CD14-positive monocyte (primary cell): ENCODE results near the gene TPRN. TPM values are rescaled to one million over a fixed set of nuclear protein-coding genes. Genes with fewer than 3 reads are reported as not detected.
A peak's percentile ranks its signal among the peaks of the same experiment; 100 is the strongest.

Experiments used
- DNase-seq, 3 donors: peaks; one replicate each; pipeline ENCODE4 v3.0.0-alpha.2; 2011 to 2022
- H2AFZ ChIP-seq: 2 replicates; pipeline ENCODE4 v1.6.0; 2012; ENCODE audit warnings: mild to moderate bottlenecking, low read depth, low read length, inconsistent platforms; ENCODE audit not compliant: insufficient read depth, poor library complexity, severe bottlenecking
- H3K27ac ChIP-seq, 2 donors: 1 replicate in 1 of 2; 2 replicates in 1 of 2; pipeline ENCODE4 v1.5.1; 2012 to 2013; ENCODE audit warnings: low read length in 2 of 2, control low read depth in 1 of 2, inconsistent platforms in 1 of 2, low read depth in 1 of 2, mild to moderate bottlenecking in 1 of 2
- H3K27me3 ChIP-seq, 2 donors: one replicate each; pipeline versions ENCODE4 v1.6.0 to v1.6.1; 2011 to 2013; ENCODE audit warnings: low read length in 2 of 2; ENCODE audit not compliant: control insufficient read depth in 2 of 2, insufficient read depth in 2 of 2
- H3K36me3 ChIP-seq, 2 donors: replicated peaks in 1 of 2; 1 replicate in 1 of 2; 2 replicates in 1 of 2; pipeline versions ENCODE4 v1.5.1 to v1.6.1; 2012 to 2013; ENCODE audit warnings: low read length in 2 of 2, control low read depth in 1 of 2, inconsistent platforms in 1 of 2, mild to moderate bottlenecking in 1 of 2; ENCODE audit not compliant: insufficient read depth in 2 of 2, control insufficient read depth in 1 of 2
- H3K4me1 ChIP-seq, 2 donors: 1 replicate in 1 of 2; 2 replicates in 1 of 2; pipeline versions ENCODE4 v1.5.1 to v1.6.1; 2012 to 2013; ENCODE audit warnings: low read length in 2 of 2, control low read depth in 1 of 2, inconsistent platforms in 1 of 2, mild to moderate bottlenecking in 1 of 2, moderate library complexity in 1 of 2; ENCODE audit not compliant: insufficient read depth in 2 of 2, control insufficient read depth in 1 of 2
- H3K4me2 ChIP-seq: replicated peaks from 2 replicates; pipeline ENCODE3; 2012; ENCODE audit warnings: low read length, moderate library complexity, mild to moderate bottlenecking; ENCODE audit not compliant: poor library complexity, severe bottlenecking; ENCODE audit errors: extremely low read depth
- H3K4me3 ChIP-seq, 3 experiments: fragments of 200-600 bp in 1 of 3; sonication (generic) in 1 of 3; replicated peaks in 1 of 3; 1 replicate in 2 of 3; 2 replicates in 1 of 3; pipeline ENCODE4 v1.5.1; 2011 to 2013; ENCODE audit warnings: low read length in 3 of 3, mild to moderate bottlenecking in 3 of 3, control low read depth in 2 of 3, low read depth in 2 of 3, inconsistent platforms in 1 of 3, moderate library complexity in 1 of 3
- H3K79me2 ChIP-seq: 2 replicates; pipeline ENCODE4 v1.6.0; 2012; ENCODE audit warnings: mild to moderate bottlenecking, control low read depth, inconsistent platforms, low read length, moderate library complexity; ENCODE audit not compliant: insufficient read depth
- H3K9ac ChIP-seq: 2 replicates; pipeline ENCODE4 v1.6.0; 2017; ENCODE audit warnings: low read length, mild to moderate bottlenecking; ENCODE audit not compliant: insufficient read depth, poor library complexity, severe bottlenecking
- H3K9me3 ChIP-seq, 2 donors: replicated peaks in 1 of 2; 1 replicate in 1 of 2; 2 replicates in 1 of 2; pipeline versions ENCODE4 v1.5.1 to v1.6.1; 2012 to 2013; ENCODE audit warnings: low read length in 2 of 2, control low read depth in 1 of 2; ENCODE audit not compliant: control insufficient read depth in 1 of 2, insufficient read depth in 1 of 2
- H4K20me1 ChIP-seq: 2 replicates; pipeline ENCODE4 v1.6.0; 2012; ENCODE audit warnings: mild to moderate bottlenecking, low read length, control low read depth, moderate library complexity; ENCODE audit not compliant: insufficient read depth
- H3K27ac Mint-ChIP-seq, 7 donors: one replicate each; pipeline ENCODE4 v1.8.0; 2020; ENCODE audit warnings: mild to moderate bottlenecking in 7 of 7, mixed read lengths in 7 of 7, moderate library complexity in 6 of 7, inconsistent platforms in 2 of 7
- H3K27me3 Mint-ChIP-seq, 3 donors: one replicate each; pipeline ENCODE4 v1.8.0; 2021 to 2022; ENCODE audit warnings: low read depth in 3 of 3, mild to moderate bottlenecking in 3 of 3, mixed read lengths in 3 of 3, moderate library complexity in 3 of 3, inconsistent platforms in 1 of 3
- H3K36me3 Mint-ChIP-seq, 2 donors: one replicate each; pipeline ENCODE4 v1.8.0; 2020; ENCODE audit warnings: mixed read lengths in 2 of 2, inconsistent platforms in 1 of 2, mild to moderate bottlenecking in 1 of 2
- H3K4me1 Mint-ChIP-seq: one replicate; pipeline ENCODE4 v1.8.0; 2020; ENCODE audit warnings: mild to moderate bottlenecking, mixed read lengths
- H3K4me3 Mint-ChIP-seq, 2 donors: one replicate each; pipeline ENCODE4 v1.8.0; 2020; ENCODE audit warnings: mild to moderate bottlenecking in 2 of 2, mixed read lengths in 2 of 2, moderate library complexity in 1 of 2
- H3K9me3 Mint-ChIP-seq, 7 donors: one replicate each; pipeline ENCODE4 v1.8.0; 2020 to 2022; ENCODE audit warnings: mixed read lengths in 7 of 7, mild to moderate bottlenecking in 6 of 7, moderate library complexity in 6 of 7, inconsistent platforms in 2 of 7
- WGBS: methylation state at CpG from one replicate; pipeline ENCODE4 v1.1.5; 2013; ENCODE audit warnings: missing lambda C conversion rate; ENCODE audit not compliant: insufficient coverage; 5-methylcytosine and 5-hydroxymethylcytosine counted together
- intact Hi-C, 2 donors: fragments of 100-400 bp; cut with micrococcal nuclease; formaldehyde crosslinking; loops; one replicate each; pipeline versions ENCODE4 v1.15.0 to v1.15.1; 2023
- polyA plus RNA-seq, 3 donors: library from polyadenylated mRNA; depleted of rRNA in 1 of 3; unstranded in 2 of 3; stranded (reverse) in 1 of 3; fragments of 300-500 nt in 2 of 3; fragments of >200 nt in 1 of 3; fragmentation: Illumina TruSeq in 2 of 3; gene quantifications; 1 replicate in 2 of 3; 2 replicates in 1 of 3; pipeline ENCODE4 v1.2.3, GENCODE V29; 2012 to 2021
- TF ChIP-seq, protein P1 (sequence below): fragments of 200-600 bp; IDR thresholded peaks from one replicate; pipeline ENCODE4 v1.8.0; 2022; ENCODE audit warnings: antibody characterized with exemption, mild to moderate bottlenecking

Gene TPRN
- polyA plus RNA-seq, 3 donors, result 0.30 to 4.6 (median 0.46) TPM

GRCh38 chr9:137229903-137230704 is 29.6 kb upstream of the TPRN start:
- Mint-ChIP-seq H3K4me1 (peaks cover 5% of the 10 kb centered on the region), H3K36me3 (no peaks in the 10 kb centered on the region), H3K4me3 (no peak overlapping the region), H3K9me3 (peaks cover 0 to 4% (median 0%) of the 10 kb centered on the region in 7 donors), H3K27ac (no peak overlapping the region), H3K27me3 (peaks cover 2 to 45% (median 9%) of the 10 kb centered on the region in 3 donors)
- Histone ChIP-seq H2AFZ (no peak overlapping the region), H3K4me1 (peaks cover 3% of the 10 kb centered on the region in 2 donors), H4K20me1 (no peaks in the 10 kb centered on the region), H3K27ac (no peak overlapping the region), H3K79me2 (no peaks in the 10 kb centered on the region), H3K9me3 (no peaks in the 10 kb centered on the region), H3K4me2 (no peak overlapping the region), H3K27me3 (peaks cover 0 to 9% of the 10 kb centered on the region in 2 donors), H3K36me3 (no peaks in the 10 kb centered on the region), H3K4me3 (no peak overlapping the region), H3K9ac (no peak overlapping the region)
- TF ChIP-seq, protein P1, sequence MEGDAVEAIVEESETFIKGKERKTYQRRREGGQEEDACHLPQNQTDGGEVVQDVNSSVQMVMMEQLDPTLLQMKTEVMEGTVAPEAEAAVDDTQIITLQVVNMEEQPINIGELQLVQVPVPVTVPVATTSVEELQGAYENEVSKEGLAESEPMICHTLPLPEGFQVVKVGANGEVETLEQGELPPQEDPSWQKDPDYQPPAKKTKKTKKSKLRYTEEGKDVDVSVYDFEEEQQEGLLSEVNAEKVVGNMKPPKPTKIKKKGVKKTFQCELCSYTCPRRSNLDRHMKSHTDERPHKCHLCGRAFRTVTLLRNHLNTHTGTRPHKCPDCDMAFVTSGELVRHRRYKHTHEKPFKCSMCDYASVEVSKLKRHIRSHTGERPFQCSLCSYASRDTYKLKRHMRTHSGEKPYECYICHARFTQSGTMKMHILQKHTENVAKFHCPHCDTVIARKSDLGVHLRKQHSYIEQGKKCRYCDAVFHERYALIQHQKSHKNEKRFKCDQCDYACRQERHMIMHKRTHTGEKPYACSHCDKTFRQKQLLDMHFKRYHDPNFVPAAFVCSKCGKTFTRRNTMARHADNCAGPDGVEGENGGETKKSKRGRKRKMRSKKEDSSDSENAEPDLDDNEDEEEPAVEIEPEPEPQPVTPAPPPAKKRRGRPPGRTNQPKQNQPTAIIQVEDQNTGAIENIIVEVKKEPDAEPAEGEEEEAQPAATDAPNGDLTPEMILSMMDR, result no peak
- intact Hi-C loops, result loop anchor here in 1 of 2 donors (5.0 kb wide), 1 partner anchor 113 kb away; no protein-coding TSS in a partner anchor
- DNase-seq, result no peak
- WGBS, result 58% methylated on average over 14 of the region's 31 CpGs

GRCh38 chr9:137228968-137229896 is 28.7 kb upstream of the TPRN start:
- DNase-seq, result no peak
- WGBS, result 80% methylated on average over 24 of the region's 27 CpGs
- Histone ChIP-seq H3K4me1 (peaks cover 10 to 12% of the 10 kb centered on the region in 2 donors), H3K4me3 (no peak overlapping the region), H4K20me1 (no peaks in the 10 kb centered on the region), H3K4me2 (no peak overlapping the region), H3K27me3 (peaks cover 0 to 9% of the 10 kb centered on the region in 2 donors), H2AFZ (no peak overlapping the region), H3K79me2 (no peaks in the 10 kb centered on the region), H3K9me3 (no peaks in the 10 kb centered on the region), H3K27ac (no peak overlapping the region), H3K9ac (no peak overlapping the region), H3K36me3 (no peaks in the 10 kb centered on the region)
- Mint-ChIP-seq H3K4me1 (peaks cover 11% of the 10 kb centered on the region), H3K36me3 (no peaks in the 10 kb centered on the region), H3K27ac (peak overlapping the region in 1 of 7 donors; percentile 54), H3K27me3 (peaks cover 2 to 36% (median 5%) of the 10 kb centered on the region in 3 donors), H3K4me3 (no peak overlapping the region), H3K9me3 (peaks cover 0 to 4% (median 0%) of the 10 kb centered on the region in 7 donors)
- TF ChIP-seq, protein P1, result no peak
- intact Hi-C loops, result loop anchor here in 1 of 2 donors (5.0 kb wide), 1 partner anchor 112 kb away; no protein-coding TSS in a partner anchor
